H1 (cell line): ENCODE data around the gene MSI2. TPM values are rescaled to one million over a fixed set of nuclear protein-coding genes. Genes with fewer than 3 reads are reported as not detected.

Experiments used
- HDAC2 ChIP-seq, 2 experiments: fragments of 300-600 bp in 1 of 2; sonication (generic) in 1 of 2; IDR thresholded peaks; 2 replicates each; pipeline ENCODE4 v1.6.1; 2011 to 2012; ENCODE audit warnings: low read depth in 2 of 2, low read length in 2 of 2, mild to moderate bottlenecking in 2 of 2, moderate library complexity in 2 of 2, borderline replicate concordance in 1 of 2, inconsistent platforms in 1 of 2
- NRF1 ChIP-seq: IDR thresholded peaks from 2 replicates; pipeline ENCODE4 v1.6.1; 2011; ENCODE audit warnings: mild to moderate bottlenecking, low read depth, low read length, improper control_type of control experiment
- polyA plus RNA-seq, 7 experiments: library from polyadenylated mRNA; depleted of rRNA in 3 of 7; stranded (reverse) in 5 of 7; unstranded in 2 of 7; fragments of >200 nt in 5 of 7; fragments of 200-250 nt in 2 of 7; gene quantifications; 1 replicate in 5 of 7; 2 replicates in 1 of 7; 4 replicates in 1 of 7; pipeline versions ENCODE4 v1.2.1 to v1.2.3, GENCODE V29; 2011 to 2013; ENCODE audit warnings: missing spikeins in 2 of 7, mixed read lengths in 2 of 7
- total RNA-seq: library from RNA; stranded (reverse); fragmentation: NEBNext Ultra II Directional; extraction: Animal tissue kit (Norgen Biotek cat#: 25700); gene quantifications from 2 replicates; pipeline ENCODE4 v1.2.1, GENCODE V29; 2021

Gene MSI2
- total and polyA plus RNA-seq, 2 of the 8 experiments (the other 6 are each of a cell fraction or from before 2014, with no cell fraction given): 36.7 to 80.6 TPM

- no peak for TF ChIP-seq NRF1
- no peak for TF ChIP-seq HDAC2 (IDR thresholded peaks at IDR 0.05; ENCODE audit: borderline replicate concordance in 1 of 2, low read depth in 2 of 2, low read length in 2 of 2)
These were observed 470.5 kb downstream of the MSI2 start (continued) for GRCh38 chr17:57726838-57727237.
